HG02571 (cell line): ENCODE data around the gene NENF.
"Not testable (repeated sequence)": the region's sequence is repeated elsewhere in the genome, so short reads cannot be mapped to it uniquely, and the experiment has no call there.

Source experiments
- ATAC-seq: cut with Tn5 transposase; IDR thresholded peaks from one replicate; pipeline ENCODE4 v1.9.1; 2021; ENCODE audit warnings: mild to moderate bottlenecking, moderate library complexity; ENCODE audit not compliant: unreplicated experiment

The NENF gene

GRCh38 chr1:212432661-212433576, at the start of gene NENF:
NENF (plus strand) TSS chr1:212432920; CDS start chr1:212432944, 24 bp downstream.
- ATAC-seq, result peak; percentile 98

GRCh38 chr1:212386029-212386428, 46.7 kb upstream of the NENF start:
- ATAC-seq, result no peak

GRCh38 chr1:212388985-212389716, 43.6 kb upstream of the NENF start:
- no peak for ATAC-seq

GRCh38 chr1:212395678-212396437, 36.9 kb upstream of the NENF start:
- ATAC-seq, result not testable (repeated sequence)

- ATAC-seq, result no peak
Measured at GRCh38 chr1:212396638-212397037, 36.1 kb upstream of the NENF start.

- no peak for ATAC-seq
Measured at GRCh38 chr1:212397171-212397570, 35.5 kb upstream of the NENF start.

GRCh38 chr1:212401042-212401441, 31.7 kb upstream of the NENF start:
- no peak for ATAC-seq

- no peak for ATAC-seq
Measured at GRCh38 chr1:212401838-212402582, 30.7 kb upstream of the NENF start.

- no peak for ATAC-seq
Measured at GRCh38 chr1:212402666-212403321, 29.9 kb upstream of the NENF start.

GRCh38 chr1:212410231-212410820, 22.4 kb upstream of the NENF start:
- no peak for ATAC-seq

GRCh38 chr1:212412374-212412773, 20.3 kb upstream of the NENF start:
- no peak for ATAC-seq

- peak; percentile 10 for ATAC-seq
Measured at GRCh38 chr1:212413902-212414327, 18.8 kb upstream of the NENF start.

- ATAC-seq, result peak; percentile 93
Measured at GRCh38 chr1:212414328-212415106, 18.2 kb upstream of the NENF start, which contains the start of gene PACC1. PACC1 (minus strand) TSS chr1:212414886; CDS start chr1:212414757, 129 bp downstream.

GRCh38 chr1:212415107-212415841, 17.4 kb upstream of the NENF start:
- no peak for ATAC-seq

GRCh38 chr1:212421165-212421564, 11.6 kb upstream of the NENF start:
- ATAC-seq, result no peak

GRCh38 chr1:212423879-212424278, 8.8 kb upstream of the NENF start:
- ATAC-seq, result no peak

GRCh38 chr1:212428496-212428895, 4.2 kb upstream of the NENF start:
- no peak for ATAC-seq

GRCh38 chr1:212430416-212430815, 2.3 kb upstream of the NENF start:
- no peak for ATAC-seq
